Retinal pigment epithelial cell (primary cell): ENCODE data around the gene PLPP1.

ENCODE experiments used
- DNase-seq: peaks from one replicate; pipeline ENCODE4 v3.0.0-alpha.2; 2010; ENCODE audit warnings: low read depth
- H3K4me3 ChIP-seq: 2 replicates; pipeline ENCODE4 v1.5.1; 2011; ENCODE audit warnings: mild to moderate bottlenecking, low read length, control low read depth, moderate library complexity
- TF ChIP-seq, protein P1 (sequence below): conservative IDR thresholded peaks from 2 replicates; pipeline ENCODE4 v1.5.1; 2011; ENCODE audit warnings: low read depth, low read length, control low read depth, inconsistent platforms

PLPP1 gene

DNA sequence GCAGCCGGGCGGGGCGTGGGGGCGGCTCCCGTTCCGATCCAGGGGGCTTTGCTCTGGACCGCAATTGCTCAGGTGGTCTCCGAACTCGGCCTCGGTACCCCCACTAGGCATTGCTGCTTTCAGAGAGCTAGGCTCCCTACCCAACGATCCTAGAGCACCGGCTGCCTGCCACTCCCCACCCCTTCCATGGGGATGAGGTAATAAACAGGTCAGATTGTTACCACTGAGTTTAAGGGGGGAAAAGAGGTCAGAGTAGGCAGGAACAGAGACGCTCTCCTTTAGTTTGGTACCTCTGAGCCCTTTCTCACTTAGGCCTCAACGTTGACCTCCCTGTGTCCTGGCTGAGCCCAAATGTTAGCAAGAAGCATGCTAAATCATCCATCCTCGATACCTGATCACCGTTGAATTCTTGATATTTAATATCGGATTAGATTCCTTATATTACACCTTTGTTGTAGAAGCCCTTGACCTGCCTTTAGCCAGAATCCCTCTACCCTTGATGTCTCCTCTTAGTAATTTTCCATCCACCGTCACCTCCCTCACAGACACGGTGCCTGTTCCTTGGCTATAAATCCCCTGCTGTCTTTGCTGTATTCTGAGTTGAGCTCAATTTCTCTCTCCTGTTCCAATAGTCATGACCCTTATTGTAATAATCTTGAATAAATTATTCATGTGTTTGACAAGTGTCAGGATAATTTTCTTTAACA, 588 bp upstream of the PLPP1 start:
- H3K4me3 ChIP-seq = peak overlapping the region; percentile 84
- DNase-seq = no peak
- TF ChIP-seq, protein P1, sequence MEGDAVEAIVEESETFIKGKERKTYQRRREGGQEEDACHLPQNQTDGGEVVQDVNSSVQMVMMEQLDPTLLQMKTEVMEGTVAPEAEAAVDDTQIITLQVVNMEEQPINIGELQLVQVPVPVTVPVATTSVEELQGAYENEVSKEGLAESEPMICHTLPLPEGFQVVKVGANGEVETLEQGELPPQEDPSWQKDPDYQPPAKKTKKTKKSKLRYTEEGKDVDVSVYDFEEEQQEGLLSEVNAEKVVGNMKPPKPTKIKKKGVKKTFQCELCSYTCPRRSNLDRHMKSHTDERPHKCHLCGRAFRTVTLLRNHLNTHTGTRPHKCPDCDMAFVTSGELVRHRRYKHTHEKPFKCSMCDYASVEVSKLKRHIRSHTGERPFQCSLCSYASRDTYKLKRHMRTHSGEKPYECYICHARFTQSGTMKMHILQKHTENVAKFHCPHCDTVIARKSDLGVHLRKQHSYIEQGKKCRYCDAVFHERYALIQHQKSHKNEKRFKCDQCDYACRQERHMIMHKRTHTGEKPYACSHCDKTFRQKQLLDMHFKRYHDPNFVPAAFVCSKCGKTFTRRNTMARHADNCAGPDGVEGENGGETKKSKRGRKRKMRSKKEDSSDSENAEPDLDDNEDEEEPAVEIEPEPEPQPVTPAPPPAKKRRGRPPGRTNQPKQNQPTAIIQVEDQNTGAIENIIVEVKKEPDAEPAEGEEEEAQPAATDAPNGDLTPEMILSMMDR = no peak

DNA sequence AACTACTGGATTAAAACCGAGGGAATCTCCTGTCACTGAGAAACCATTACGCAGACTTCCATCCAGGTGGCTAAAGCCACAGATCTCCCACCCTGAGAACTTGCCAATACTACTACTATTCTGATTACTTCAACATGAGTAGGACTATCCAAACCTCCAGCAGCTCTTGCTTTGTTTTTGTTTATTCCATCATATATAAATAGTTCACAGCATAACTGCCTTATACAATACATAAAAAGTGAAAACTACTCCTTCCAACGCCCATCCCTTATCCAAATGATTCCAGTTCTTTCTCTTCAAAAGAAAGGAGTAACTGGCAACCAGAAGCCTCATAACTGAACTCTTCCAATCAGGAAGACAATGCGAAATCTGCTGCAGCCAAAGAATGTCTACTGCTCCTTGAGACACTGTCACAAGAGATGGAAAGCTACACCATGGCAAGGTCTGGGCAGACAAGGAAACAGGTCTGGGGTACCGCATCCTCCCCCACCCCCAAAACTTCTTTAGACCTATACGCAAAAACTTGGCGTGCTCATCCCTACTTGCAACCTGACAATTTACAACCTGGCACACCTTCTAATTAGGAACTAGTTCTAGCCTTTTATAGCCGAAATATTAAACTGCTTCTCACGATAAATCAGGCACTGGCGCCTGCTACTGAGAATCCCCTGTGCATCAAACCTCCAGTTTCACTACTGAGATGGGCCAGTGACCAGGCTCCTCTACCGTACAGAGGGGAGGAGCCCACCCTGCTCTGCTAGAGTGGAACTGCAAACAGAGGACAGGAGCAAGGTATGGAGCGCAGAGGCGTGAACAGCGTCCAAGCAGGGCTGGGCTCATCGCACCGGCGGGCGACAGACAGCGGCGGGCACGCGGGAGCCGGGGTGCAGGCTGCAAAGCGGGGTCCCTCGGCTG, 986 bp downstream of the PLPP1 start:
- H3K4me3 ChIP-seq = peak overlapping the region; percentile 84
- TF ChIP-seq, protein P1 = no peak
- DNase-seq = peak; percentile 7

DNA sequence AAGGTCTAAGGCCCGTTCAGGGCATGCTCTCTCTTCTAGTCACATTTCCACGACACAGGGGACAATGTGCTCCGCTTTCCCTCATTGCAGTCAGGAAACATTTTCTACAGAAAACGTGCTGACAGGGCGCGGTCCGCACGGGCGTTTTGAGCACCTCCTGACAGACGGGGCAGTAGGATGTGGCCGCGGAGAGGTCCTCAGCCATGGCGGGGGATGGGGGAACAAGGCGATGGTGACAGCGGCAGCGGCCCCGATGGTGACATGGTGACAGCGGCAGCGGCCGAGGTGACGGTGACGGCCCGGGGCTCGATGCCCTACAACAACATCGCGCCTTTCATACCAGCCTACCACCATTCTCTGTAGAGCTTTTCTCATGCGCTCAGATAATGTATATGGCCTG, 4.1 kb downstream of the PLPP1 start:
- H3K4me3 ChIP-seq = no peak overlapping the region
- TF ChIP-seq, protein P1 = no peak
- no peak for DNase-seq

DNA sequence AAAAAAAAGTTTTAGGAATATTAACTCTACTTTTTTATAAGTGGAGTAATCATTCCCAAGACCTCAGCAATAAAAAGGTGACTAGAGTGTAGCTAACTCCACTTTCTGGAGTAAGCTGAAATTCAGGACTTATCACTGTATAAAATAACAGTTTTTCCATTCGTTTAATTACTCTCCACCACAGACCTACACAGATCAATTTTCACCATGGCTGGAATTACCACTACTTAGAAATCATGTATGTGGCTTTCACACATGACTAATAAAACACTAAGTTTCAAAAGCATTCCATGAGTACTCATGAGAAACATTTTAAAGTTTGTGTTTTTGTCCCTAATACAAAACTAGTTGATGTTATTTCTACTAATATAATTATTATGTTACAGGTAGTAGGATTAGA, 9.9 kb downstream of the PLPP1 start:
- DNase-seq = no peak
- TF ChIP-seq, protein P1 = no peak

DNA sequence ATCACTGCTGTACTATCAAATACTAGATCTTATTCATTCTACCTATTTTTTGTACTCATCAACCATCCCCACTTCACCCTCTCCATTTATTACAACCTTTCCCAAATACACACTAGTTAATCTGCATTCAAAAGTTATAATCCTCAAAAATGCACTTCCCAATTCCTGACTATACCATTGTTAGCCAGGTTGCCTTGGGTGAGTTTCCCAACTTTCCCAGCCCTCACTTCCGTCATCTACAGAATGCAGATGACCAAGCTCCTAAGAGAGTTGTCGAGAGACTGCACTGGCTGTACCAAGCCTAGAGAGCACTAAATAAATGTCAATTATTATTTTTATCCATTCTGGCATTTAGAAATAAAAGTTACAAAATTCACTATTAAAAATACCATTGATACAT, 11.5 kb downstream of the PLPP1 start:
- TF ChIP-seq, protein P1 = no peak
- no peak overlapping the region for H3K4me3 ChIP-seq
- no peak for DNase-seq

More for the DNA sequence above, 9.9 kb downstream of the PLPP1 start:
- no peak overlapping the region for H3K4me3 ChIP-seq

DNA sequence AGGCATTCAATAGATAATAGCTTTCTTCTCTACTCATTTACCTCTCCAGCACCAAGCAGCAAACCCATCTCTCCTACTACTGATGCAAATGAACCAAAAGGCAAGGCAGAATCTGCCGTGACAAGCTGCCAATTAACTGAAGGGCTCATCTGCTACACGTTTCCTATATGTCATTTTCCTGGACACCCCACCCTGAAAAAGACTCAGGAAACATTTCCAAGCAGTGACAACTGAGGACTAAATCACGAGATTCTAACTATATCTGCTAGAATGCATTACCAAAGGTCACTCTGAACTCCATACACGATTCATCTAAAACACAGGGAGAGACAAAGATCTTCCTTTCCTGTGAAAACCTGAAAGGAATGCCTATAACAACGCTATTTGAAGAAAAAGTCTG, 12.9 kb downstream of the PLPP1 start:
- no peak for DNase-seq
- no peak overlapping the region for H3K4me3 ChIP-seq
- TF ChIP-seq, protein P1 = no peak
